GM23248 (cell line): ENCODE data around the gene ZSCAN5B. TPM values are rescaled to one million over a fixed set of nuclear protein-coding genes. Genes with fewer than 3 reads are reported as not detected.

Source experiments
- DNase-seq: peaks from one replicate; pipeline ENCODE4 v3.0.0-alpha.2; 2015
- H2AFZ ChIP-seq: fragments of 200-600 bp; sonication (generic); 2 replicates; pipeline ENCODE4 v1.6.1; 2016; ENCODE audit warnings: antibody characterized with exemption
- H3F3A ChIP-seq: fragments of 200-600 bp; sonication (generic); 2 replicates; pipeline ENCODE4 v1.6.1; 2016; ENCODE audit warnings: mild to moderate bottlenecking, antibody characterized with exemption, mixed run types; ENCODE audit not compliant: insufficient read depth
- H3K27ac ChIP-seq: fragments of 200-600 bp; sonication (generic); 2 replicates; pipeline ENCODE4 v1.5.1; 2016; ENCODE audit warnings: mild to moderate bottlenecking
- H3K27me3 ChIP-seq: fragments of 200-600 bp; sonication (generic); replicated peaks from 2 replicates; pipeline ENCODE4 v1.6.1; 2016; ENCODE audit warnings: mild to moderate bottlenecking; ENCODE audit not compliant: insufficient read depth
- H3K36me3 ChIP-seq: fragments of 200-600 bp; sonication (generic); 2 replicates; pipeline ENCODE4 v1.6.1; 2016; ENCODE audit warnings: low read depth, mild to moderate bottlenecking
- H3K4me1 ChIP-seq: fragments of 200-600 bp; sonication (generic); 2 replicates; pipeline ENCODE4 v1.6.1; 2016; ENCODE audit warnings: mild to moderate bottlenecking; ENCODE audit not compliant: insufficient read depth
- H3K4me2 ChIP-seq: fragments of 200-600 bp; sonication (generic); one replicate; pipeline ENCODE4 v1.6.1; 2016; ENCODE audit warnings: mild to moderate bottlenecking; ENCODE audit not compliant: unreplicated experiment
- H3K4me3 ChIP-seq: fragments of 200-600 bp; sonication (generic); 2 replicates; pipeline ENCODE4 v1.5.1; 2016; ENCODE audit warnings: mild to moderate bottlenecking
- H3K79me2 ChIP-seq: fragments of 200-600 bp; sonication (generic); 2 replicates; pipeline ENCODE4 v1.6.1; 2016; ENCODE audit warnings: mild to moderate bottlenecking; ENCODE audit not compliant: insufficient read depth
- H3K9ac ChIP-seq: fragments of 200-600 bp; sonication (generic); 2 replicates; pipeline ENCODE4 v1.6.1; 2016; ENCODE audit warnings: mild to moderate bottlenecking
- H3K9me2 ChIP-seq: fragments of 200-600 bp; sonication (generic); 2 replicates; pipeline ENCODE4 v1.6.1; 2016; ENCODE audit warnings: mixed run types, mild to moderate bottlenecking, moderate library complexity; ENCODE audit not compliant: insufficient read depth
- H3K9me3 ChIP-seq: fragments of 200-600 bp; sonication (generic); one replicate; pipeline ENCODE4 v1.6.1; 2017; ENCODE audit warnings: low read depth
- H4K20me1 ChIP-seq: fragments of 200-600 bp; sonication (generic); 2 replicates; pipeline ENCODE4 v1.6.0; 2016; ENCODE audit not compliant: insufficient read depth
- EZH2 ChIP-seq: fragments of 200-600 bp; sonication (generic); IDR thresholded peaks from 2 replicates; pipeline ENCODE4 v1.6.1; 2018; ENCODE audit warnings: antibody characterized with exemption, mild to moderate bottlenecking; ENCODE audit not compliant: insufficient read depth, poor library complexity, severe bottlenecking
- EZH2phosphoT487 ChIP-seq: fragments of 200-600 bp; sonication (generic); IDR thresholded peaks from 2 replicates; pipeline ENCODE4 v1.6.1; 2018; ENCODE audit warnings: antibody characterized with exemption, moderate library complexity, mild to moderate bottlenecking, low read depth; ENCODE audit not compliant: insufficient read depth
- WGBS, 2 experiments: methylation state at CpG; one replicate each; pipeline ENCODE4 v1.1.6; 2015 to 2017; ENCODE audit warnings: low lambda C conversion rate in 2 of 2, low coverage in 1 of 2; ENCODE audit errors: missing lambda C conversion rate in 2 of 2; 5-methylcytosine and 5-hydroxymethylcytosine counted together
- in situ Hi-C: fragments of 300-500 bp; cut with MboI; formaldehyde crosslinking; loops from 2 replicates; pipeline ENCODE4 v1.15.0; 2020
- polyA plus RNA-seq: library from polyadenylated mRNA; unstranded; fragments of >200 nt; fragmentation: Nextera tagmentation; extraction: Ambion mirVana; gene quantifications from 2 replicates; pipeline ENCODE4 v1.2.1, GENCODE V29; 2016
- total RNA-seq: library from RNA; depleted of rRNA; stranded (reverse); fragments of >200 nt; shearing (Covaris generic); gene quantifications from 2 replicates; pipeline ENCODE4 v1.2.3, GENCODE V29; 2014

The ZSCAN5B gene
- total and polyA plus RNA-seq, 2 experiments from 2014 or later: not detected

GRCh38 chr19:56148096-56148495, 49.5 kb downstream of the ZSCAN5B start:
- no peak for DNase-seq
- Histone ChIP-seq H3K4me2 (no peak overlapping the region), H2AFZ (no peak overlapping the region), H3K27ac (no peak overlapping the region), H3K9me2 (no peaks in the 10 kb centered on the region), H3K79me2 (peaks cover 54% of the 10 kb centered on the region), H4K20me1 (no peaks in the 10 kb centered on the region), H3K9ac (no peak overlapping the region), H3K4me3 (no peak overlapping the region), H3F3A (no peaks in the 10 kb centered on the region), H3K9me3 (no peaks in the 10 kb centered on the region), H3K4me1 (no peaks in the 10 kb centered on the region), H3K27me3 (no peaks in the 10 kb centered on the region), H3K36me3 (no peaks in the 10 kb centered on the region)
- WGBS, 2 experiments: 96 to 99% methylated on average over 15 of the region's 15 CpGs
- in situ Hi-C loops: no loop called here
- TF ChIP-seq EZH2phosphoT487 (no peak), EZH2 (no peak)

GRCh38 chr19:56147307-56147706, 50.3 kb downstream of the ZSCAN5B start:
- 97% methylated on average over 21 to 22 of the region's 22 CpGs for WGBS, 2 experiments
- H3K36me3 ChIP-seq: no peaks in the 10 kb centered on the region
- no peaks in the 10 kb centered on the region for H3K9me3 ChIP-seq
- no peaks in the 10 kb centered on the region for H3K9me2 ChIP-seq
- H3K79me2 ChIP-seq: peaks cover 55% of the 10 kb centered on the region
- H3K27ac ChIP-seq: no peak overlapping the region
- H4K20me1 ChIP-seq: no peaks in the 10 kb centered on the region
- H3K27me3 ChIP-seq: no peaks in the 10 kb centered on the region
- no peak overlapping the region for H3K4me2 ChIP-seq
- H3K9ac ChIP-seq: no peak overlapping the region
- no peak overlapping the region for H2AFZ ChIP-seq
- H3K4me1 ChIP-seq: no peaks in the 10 kb centered on the region
- H3K4me3 ChIP-seq: no peak overlapping the region
- TF ChIP-seq EZH2 (no peak), EZH2phosphoT487 (no peak)
- no peaks in the 10 kb centered on the region for H3F3A ChIP-seq
- in situ Hi-C loops: no loop called here
- DNase-seq: no peak

GRCh38 chr19:56146904-56147303, 50.7 kb downstream of the ZSCAN5B start:
- peaks cover 55% of the 10 kb centered on the region for H3K79me2 ChIP-seq
- H3K4me3 ChIP-seq: no peak overlapping the region
- TF ChIP-seq EZH2: no peak
- TF ChIP-seq EZH2phosphoT487: no peak
- no peak overlapping the region for H3K4me2 ChIP-seq
- H3K9me2 ChIP-seq: no peaks in the 10 kb centered on the region
- H3K9me3 ChIP-seq: no peaks in the 10 kb centered on the region
- 97% methylated on average over 16 to 30 of the region's 31 CpGs for WGBS, 2 experiments
- no peaks in the 10 kb centered on the region for H3K27me3 ChIP-seq
- in situ Hi-C loops: no loop called here
- no peak overlapping the region for H3K9ac ChIP-seq
- no peak for DNase-seq
- H3K36me3 ChIP-seq: no peaks in the 10 kb centered on the region
- no peaks in the 10 kb centered on the region for H3F3A ChIP-seq
- H2AFZ ChIP-seq: no peak overlapping the region
- no peak overlapping the region for H3K27ac ChIP-seq
- no peaks in the 10 kb centered on the region for H3K4me1 ChIP-seq
- H4K20me1 ChIP-seq: no peaks in the 10 kb centered on the region

- H3K9me3 ChIP-seq: no peaks in the 10 kb centered on the region
- no peak overlapping the region for H2AFZ ChIP-seq
- no peak for TF ChIP-seq EZH2
- TF ChIP-seq EZH2phosphoT487: no peak
- no peaks in the 10 kb centered on the region for H4K20me1 ChIP-seq
- H3K4me2 ChIP-seq: no peak overlapping the region
- H3K9me2 ChIP-seq: no peaks in the 10 kb centered on the region
- DNase-seq: no peak
- WGBS, 2 experiments: 88 to 93% methylated on average over 10 of the region's 10 CpGs
- no peaks in the 10 kb centered on the region for H3K27me3 ChIP-seq
- in situ Hi-C loops: no loop called here
- no peaks in the 10 kb centered on the region for H3K36me3 ChIP-seq
- no peaks in the 10 kb centered on the region for H3F3A ChIP-seq
- H3K9ac ChIP-seq: no peak overlapping the region
- peaks cover 54% of the 10 kb centered on the region for H3K79me2 ChIP-seq
- no peak overlapping the region for H3K27ac ChIP-seq
- H3K4me1 ChIP-seq: no peaks in the 10 kb centered on the region
- no peak overlapping the region for H3K4me3 ChIP-seq
These were observed 51.9 kb downstream of the ZSCAN5B start for GRCh38 chr19:56145698-56146097.

GRCh38 chr19:56144831-56145230, 52.8 kb downstream of the ZSCAN5B start:
- H3K4me1 ChIP-seq: no peaks in the 10 kb centered on the region; the same call in 1 of the 2 replicates
- no peak for TF ChIP-seq EZH2phosphoT487
- no peak for TF ChIP-seq EZH2
- H4K20me1 ChIP-seq: no peaks in the 10 kb centered on the region
- no peaks in the 10 kb centered on the region for H3K36me3 ChIP-seq
- WGBS, 2 experiments: 93 to 96% methylated on average over 11 to 12 of the region's 12 CpGs
- no peaks in the 10 kb centered on the region for H3K27me3 ChIP-seq
- H2AFZ ChIP-seq: no peak overlapping the region
- no peak overlapping the region for H3K4me3 ChIP-seq
- no peak overlapping the region for H3K4me2 ChIP-seq
- no peaks in the 10 kb centered on the region for H3K9me3 ChIP-seq
- H3K9me2 ChIP-seq: no peaks in the 10 kb centered on the region
- peaks cover 47% of the 10 kb centered on the region for H3K79me2 ChIP-seq
- in situ Hi-C loops: no loop called here
- no peak overlapping the region for H3K27ac ChIP-seq
- H3K9ac ChIP-seq: no peak overlapping the region
- no peak for DNase-seq
- no peaks in the 10 kb centered on the region for H3F3A ChIP-seq
